Heart left ventricle (tissue), 16 donors: ENCODE results near the gene LACRT. TPM values are rescaled to one million over a fixed set of nuclear protein-coding genes. Genes with fewer than 3 reads are reported as not detected.

ENCODE experiments used
- ATAC-seq, 4 donors: fragments of 200-7000 bp; cut with Tn5 transposase; one replicate each; pipeline ENCODE4 v1.9.1; 2020 to 2022; ENCODE audit warnings: moderate library complexity in 4 of 4, mild to moderate bottlenecking in 3 of 4, moderate number of reproducible peaks in 1 of 4
- DNase-seq, 5 donors: peaks; one replicate each; pipeline ENCODE4 v3.0.0-alpha.2; 2020
- H3K27ac ChIP-seq, 12 donors: fragments of 200-600 bp; sonication (generic) in 4 of 12; one replicate each; pipeline versions ENCODE4 v1.5.0 to v1.8.0; 2016 to 2022; ENCODE audit warnings: mild to moderate bottlenecking in 2 of 12
- H3K27me3 ChIP-seq, 9 donors: fragments of 200-600 bp; sonication (generic) in 2 of 9; one replicate each; pipeline versions ENCODE4 v1.5.1 to v1.8.0; 2016 to 2022; ENCODE audit warnings: mild to moderate bottlenecking in 3 of 9
- H3K36me3 ChIP-seq, 9 donors: fragments of 200-600 bp; sonication (generic) in 2 of 9; one replicate each; pipeline versions ENCODE4 v1.5.0 to v1.8.0; 2018 to 2022; ENCODE audit warnings: mild to moderate bottlenecking in 2 of 9
- H3K4me1 ChIP-seq, 12 donors: fragments of 200-600 bp; sonication (generic) in 4 of 12; one replicate each; pipeline versions ENCODE4 v1.5.0 to v1.8.0; 2016 to 2022; ENCODE audit warnings: mild to moderate bottlenecking in 3 of 12
- H3K4me3 ChIP-seq, 12 donors: fragments of 200-600 bp; sonication (generic) in 4 of 12; one replicate each; pipeline versions ENCODE4 v1.5.0 to v1.8.0; 2017 to 2022; ENCODE audit warnings: mild to moderate bottlenecking in 9 of 12, moderate library complexity in 4 of 12
- H3K9me3 ChIP-seq, 12 donors: fragments of 200-600 bp; sonication (generic) in 4 of 12; one replicate each; pipeline versions ENCODE4 v1.5.0 to v1.8.0; 2016 to 2022; ENCODE audit warnings: mild to moderate bottlenecking in 1 of 12
- POLR2A ChIP-seq, 2 donors: fragments of 450-650 bp; IDR thresholded peaks; one replicate each; pipeline ENCODE4 v1.6.1; 2017; ENCODE audit warnings: antibody characterized with exemption in 2 of 2, mild to moderate bottlenecking in 2 of 2, moderate library complexity in 2 of 2
- WGBS, 4 donors: extraction: QIAGEN DNeasy Blood & Tissue Kit in 2 of 4; methylation state at CpG; one replicate each; pipeline versions ENCODE4 v1.1.5 to v1.1.7; 2013 to 2018; 5-methylcytosine and 5-hydroxymethylcytosine counted together
- intact Hi-C, 10 donors: fragments of 100-400 bp; cut with DNase I; formaldehyde crosslinking; loops; one replicate each; pipeline versions ENCODE4 v1.11.1 to v1.14.2; 2022
- polyA plus RNA-seq, 2 donors: library from polyadenylated mRNA; stranded (reverse); fragments of 200-250 nt; gene quantifications; one replicate each; pipeline ENCODE4 v1.2.3, GENCODE V29; 2013
- total RNA-seq, 9 donors: library from RNA; depleted of rRNA in 2 of 9; stranded (reverse); fragments of >200 nt in 2 of 9; fragmentation: NEBNext Ultra II Directional in 3 of 9; extraction: Animal tissue kit (Norgen Biotek cat#: 25700) in 3 of 9; gene quantifications; one replicate each; pipeline versions ENCODE4 v1.1.0 to v1.2.4, GENCODE V29; 2016 to 2023
- TF ChIP-seq, protein P1 (sequence below), 12 donors: fragments of 200-600 bp; sonication (generic) in 4 of 12; IDR thresholded peaks; one replicate each; pipeline versions ENCODE4 v1.5.0 to v1.8.0; 2018 to 2022; ENCODE audit warnings: antibody characterized with exemption in 12 of 12, mild to moderate bottlenecking in 5 of 12
- donor health status: ischemic (EF 13 %, LVEDD 7.1; RV severe dilation, severe dysfunction).
- donor health status: healthy with polysubstance abuse.
- donor health status: DM: no; HTN: yes; CAD: no.
- donor health status: DM: no; HTN: no; CAD: no.
- donor health status: ischemic (EF 25% LVEDD 6.9; RV normal size, moderate dysfunction).
- donor health status: ischemic (EF 25% LVEDD 5.7; RV mildly dilated, moderate dysfunction).
- donor health status: healthy.
- donor health status: DM: yes; HTN: yes; CAD: no.
- donor health status: ischemic (EF 35%, LVEDD 5.7; RV mildly dilated, moderate dysfunction).
- donor health status: nonischemic (EF 11% LVEDD 7.7; RV severe dilation, severe dysfunction).
- donor health status: DM: yes; HTN: yes; CAD: no.
- donor health status: PGD.
- donor health status: ischemic (EF 29% LVEDD 5.4; RV normal size, mild dysfunction).
- donor health status: nonischemic (EF 23%, LVEDD 6.1; RV moderate dilation, normal function).

The LACRT gene
- total and polyA plus RNA-seq, 11 donors = not detected

DNA sequence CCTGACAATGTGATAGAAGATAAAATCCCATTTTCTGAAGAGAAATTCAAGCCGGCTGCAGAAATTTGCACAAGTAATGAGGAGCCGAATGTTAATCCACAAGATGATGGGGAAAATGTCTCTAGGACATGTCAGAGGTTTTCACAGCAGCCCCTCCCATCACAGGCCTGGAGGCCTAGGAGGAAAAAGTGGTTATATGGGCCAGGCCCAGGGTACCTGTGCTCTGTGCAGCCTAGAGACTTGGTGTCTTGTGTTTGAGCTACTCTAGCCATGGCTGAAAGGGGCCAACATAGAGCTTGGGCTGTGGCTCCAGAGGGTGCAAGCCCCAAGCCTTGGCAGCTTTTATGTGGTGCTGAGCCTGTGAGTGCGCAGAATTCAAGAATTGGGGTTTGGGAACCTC lies 7.4 kb downstream of the LACRT start:
- Histone ChIP-seq H3K36me3 (no peaks in the 10 kb centered on the region), H3K4me1 (no peaks in the 10 kb centered on the region), H3K4me3 (no peak overlapping the region), H3K9me3 (peaks cover 0 to 5% (median 0%) of the 10 kb centered on the region in 12 donors), H3K27me3 (peaks cover 0 to 45% (median 0%) of the 10 kb centered on the region in 9 donors), H3K27ac (no peak overlapping the region)
- no peak for TF ChIP-seq POLR2A (IDR thresholded peaks at IDR 0.05)
- TF ChIP-seq, protein P1, sequence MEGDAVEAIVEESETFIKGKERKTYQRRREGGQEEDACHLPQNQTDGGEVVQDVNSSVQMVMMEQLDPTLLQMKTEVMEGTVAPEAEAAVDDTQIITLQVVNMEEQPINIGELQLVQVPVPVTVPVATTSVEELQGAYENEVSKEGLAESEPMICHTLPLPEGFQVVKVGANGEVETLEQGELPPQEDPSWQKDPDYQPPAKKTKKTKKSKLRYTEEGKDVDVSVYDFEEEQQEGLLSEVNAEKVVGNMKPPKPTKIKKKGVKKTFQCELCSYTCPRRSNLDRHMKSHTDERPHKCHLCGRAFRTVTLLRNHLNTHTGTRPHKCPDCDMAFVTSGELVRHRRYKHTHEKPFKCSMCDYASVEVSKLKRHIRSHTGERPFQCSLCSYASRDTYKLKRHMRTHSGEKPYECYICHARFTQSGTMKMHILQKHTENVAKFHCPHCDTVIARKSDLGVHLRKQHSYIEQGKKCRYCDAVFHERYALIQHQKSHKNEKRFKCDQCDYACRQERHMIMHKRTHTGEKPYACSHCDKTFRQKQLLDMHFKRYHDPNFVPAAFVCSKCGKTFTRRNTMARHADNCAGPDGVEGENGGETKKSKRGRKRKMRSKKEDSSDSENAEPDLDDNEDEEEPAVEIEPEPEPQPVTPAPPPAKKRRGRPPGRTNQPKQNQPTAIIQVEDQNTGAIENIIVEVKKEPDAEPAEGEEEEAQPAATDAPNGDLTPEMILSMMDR (IDR thresholded peaks at IDR 0.05) = no peak
- no peak for DNase-seq
- intact Hi-C loops = no loop called here
- 88 to 92% (median 91%) methylated on average over 3 of the region's 3 CpGs for WGBS, 4 donors
- ATAC-seq = no peak

DNA sequence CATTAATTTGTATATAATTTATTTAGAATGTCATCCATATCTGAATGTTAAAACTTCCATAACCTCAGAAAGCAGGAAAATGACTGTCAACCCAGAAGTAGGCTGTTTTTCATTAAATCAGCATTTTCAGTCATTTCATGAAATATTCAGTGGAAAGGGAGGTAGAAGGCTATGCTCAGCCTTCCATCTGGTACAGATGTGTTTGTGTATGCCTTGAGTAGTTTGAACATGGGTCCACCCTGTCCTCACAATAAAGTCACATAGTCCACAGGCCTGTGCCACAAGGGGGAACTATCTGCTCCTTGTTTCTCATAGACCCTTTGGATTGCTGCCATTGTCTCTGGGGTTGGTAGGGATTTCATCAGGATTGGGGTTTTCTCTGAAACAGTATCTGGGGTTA lies 9.1 kb downstream of the LACRT start:
- H3K4me1 ChIP-seq = no peaks in the 10 kb centered on the region
- H3K36me3 ChIP-seq = no peaks in the 10 kb centered on the region
- intact Hi-C loops = no loop called here
- DNase-seq = no peak
- H3K27ac ChIP-seq = no peak overlapping the region
- peaks cover 0 to 50% (median 8%) of the 10 kb centered on the region in 9 donors for H3K27me3 ChIP-seq
- no peak for TF ChIP-seq POLR2A (IDR thresholded peaks at IDR 0.05)
- TF ChIP-seq, protein P1 (IDR thresholded peaks at IDR 0.05) = no peak
- no peak for ATAC-seq
- H3K9me3 ChIP-seq = peaks cover 0 to 5% (median 0%) of the 10 kb centered on the region in 12 donors
- H3K4me3 ChIP-seq = no peak overlapping the region

DNA sequence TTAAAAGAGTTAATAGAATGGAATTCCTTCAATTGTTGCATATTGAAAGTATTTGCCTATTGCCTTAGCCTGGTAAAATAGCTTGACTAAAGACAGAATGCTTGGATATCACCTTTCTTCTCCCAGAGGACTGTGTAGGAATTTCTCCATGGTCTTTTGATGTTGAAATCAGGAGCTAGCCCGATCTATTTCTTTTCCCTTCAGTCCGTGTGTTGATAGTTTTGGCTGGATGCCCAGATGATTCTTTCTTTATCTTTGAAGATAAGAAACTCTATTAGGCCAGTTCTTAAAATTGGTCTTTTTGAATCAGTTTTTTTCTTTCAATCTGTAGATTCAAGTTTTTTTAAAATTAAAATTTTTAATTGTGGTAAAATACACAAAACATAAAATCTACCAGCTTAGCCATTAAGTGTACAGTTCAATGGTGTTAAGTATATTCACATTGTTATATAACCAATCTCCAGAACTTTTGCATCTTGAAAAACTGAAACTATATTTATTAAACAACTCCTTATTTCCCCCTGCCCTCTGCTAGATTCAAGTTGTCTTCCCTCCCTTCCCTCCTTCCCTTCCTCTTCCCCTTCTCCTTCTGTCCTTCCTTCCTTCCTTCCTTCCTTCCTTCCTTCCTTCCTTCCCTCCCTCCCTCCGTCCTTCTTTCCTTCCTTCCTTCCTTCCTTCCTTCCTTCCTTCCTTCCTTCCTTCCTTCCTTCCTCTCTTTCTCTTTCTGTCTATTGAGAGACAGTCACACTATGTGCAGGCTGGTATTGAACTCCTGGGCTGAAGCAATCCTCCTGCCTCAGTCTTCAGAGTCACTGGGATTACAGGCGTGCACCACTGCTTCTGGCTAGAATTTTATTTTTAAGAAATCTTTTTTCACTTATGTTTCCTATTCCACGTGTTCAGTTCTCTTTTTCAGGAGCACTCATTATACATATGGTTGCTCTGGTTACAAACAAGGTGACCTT lies 10.1 kb downstream of the LACRT start:
- 39 to 43% (median 42%) methylated on average over 5 of the region's 5 CpGs for whole genome bisulfite sequencing, 4 donors
- peaks cover 0 to 50% (median 8%) of the 10 kb centered on the region in 9 donors for H3K27me3 ChIP-seq
- no peaks in the 10 kb centered on the region for H3K36me3 ChIP-seq
- H3K4me3 ChIP-seq = no peak overlapping the region
- intact Hi-C loops = no loop called here
- H3K9me3 ChIP-seq = peaks cover 0 to 5% (median 0%) of the 10 kb centered on the region in 12 donors
- TF ChIP-seq, protein P1 (IDR thresholded peaks at IDR 0.05) = no peak
- no peak for TF ChIP-seq POLR2A (IDR thresholded peaks at IDR 0.05)
- DNase-seq = no peak
- H3K4me1 ChIP-seq = no peaks in the 10 kb centered on the region
- ATAC-seq = no peak
- H3K27ac ChIP-seq = no peak overlapping the region

DNA sequence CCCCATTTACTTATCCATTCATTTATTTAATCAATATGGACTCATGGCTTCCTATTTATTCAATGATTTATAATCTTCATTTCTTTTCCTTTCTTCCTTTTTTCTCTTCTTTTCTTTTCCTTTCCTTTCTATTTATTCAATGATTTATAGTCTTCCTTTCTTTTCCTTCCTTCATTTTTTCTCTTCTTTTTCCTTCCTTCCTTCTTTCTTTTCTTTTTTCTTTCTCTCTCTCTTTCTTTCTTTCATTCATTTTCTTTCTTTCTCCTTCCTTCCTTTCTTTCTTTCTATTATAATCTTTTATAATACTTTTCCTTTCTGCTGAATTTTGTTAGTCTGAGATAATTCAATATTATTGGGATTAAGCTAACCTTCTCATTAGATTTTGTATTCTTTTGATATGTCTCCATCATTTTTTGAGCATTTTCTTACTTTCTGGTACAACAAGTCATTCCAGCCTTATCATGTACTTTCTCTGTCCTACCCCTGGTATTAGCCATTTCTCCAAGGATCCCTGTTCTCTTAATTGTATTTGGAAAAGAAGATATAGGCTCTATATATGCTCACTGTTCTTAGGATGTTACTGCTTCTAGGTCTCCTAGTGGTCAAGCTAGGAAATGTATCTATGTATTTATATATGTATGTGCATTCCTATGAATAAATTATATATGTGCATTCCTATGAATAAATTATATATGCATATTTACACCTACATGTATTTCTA lies 12.1 kb downstream of the LACRT start:
- ATAC-seq (no peak), DNase-seq (no peak)
- Histone ChIP-seq H3K27ac (no peak overlapping the region), H3K4me3 (no peak overlapping the region), H3K27me3 (peaks cover 0 to 40% (median 8%) of the 10 kb centered on the region in 9 donors), H3K4me1 (no peaks in the 10 kb centered on the region), H3K9me3 (peaks cover 0 to 4% (median 0%) of the 10 kb centered on the region in 12 donors), H3K36me3 (no peaks in the 10 kb centered on the region)
- TF ChIP-seq POLR2A (IDR thresholded peaks at IDR 0.05) = no peak
- TF ChIP-seq, protein P1 (IDR thresholded peaks at IDR 0.05) = peak in 2 of 12 donors; percentile 20 to 21
- intact Hi-C loops = no loop called here
